KG1 (cell line): ENCODE data around the gene PLRG1.
"Not testable (repeated sequence)": the region's sequence is repeated elsewhere in the genome, so short reads cannot be mapped to it uniquely, and the experiment has no call there.

ENCODE experiments used
- DNase-seq: peaks from one replicate; lab custom pipeline; 2025; lab: John Stamatoyannopoulos, UW

The PLRG1 gene

GRCh38 chr4:154549894-154550790 is at the start of gene PLRG1:
TSS of gene PLRG1 (minus strand) at chr4:154550400. CDS start at chr4:154550308, 92 bp downstream.
- DNase-seq, result peak; percentile 74

- DNase-seq, result no peak
Observed at GRCh38 chr4:154597798-154598774, 47.9 kb upstream of the PLRG1 start.

GRCh38 chr4:154597281-154597680 is 47.1 kb upstream of the PLRG1 start:
- DNase-seq, result not testable (repeated sequence)

GRCh38 chr4:154595807-154596206 is 45.6 kb upstream of the PLRG1 start:
- no peak for DNase-seq

GRCh38 chr4:154594343-154594742 is 44.1 kb upstream of the PLRG1 start:
- not testable (repeated sequence) for DNase-seq

GRCh38 chr4:154593868-154594267 is 43.7 kb upstream of the PLRG1 start:
- no peak for DNase-seq

- DNase-seq, result no peak
Observed at GRCh38 chr4:154591890-154592289, 41.7 kb upstream of the PLRG1 start.

GRCh38 chr4:154590329-154591006 is 40.3 kb upstream of the PLRG1 start, which contains the start of gene FGA:
TSS of gene FGA (minus strand) at chr4:154590742. CDS start at chr4:154590687, 55 bp downstream.
- no peak for DNase-seq

GRCh38 chr4:154589296-154590197 is 39.3 kb upstream of the PLRG1 start:
- DNase-seq, result no peak

GRCh38 chr4:154588198-154588597 is 38.0 kb upstream of the PLRG1 start:
- no peak for DNase-seq

GRCh38 chr4:154586296-154587033 is 36.3 kb upstream of the PLRG1 start:
- DNase-seq, result no peak

GRCh38 chr4:154585369-154586018 is 35.3 kb upstream of the PLRG1 start:
- no peak for DNase-seq

GRCh38 chr4:154584259-154584658 is 34.1 kb upstream of the PLRG1 start:
- no peak for DNase-seq

GRCh38 chr4:154583677-154584076 is 33.5 kb upstream of the PLRG1 start:
- no peak for DNase-seq

GRCh38 chr4:154583230-154583629 is 33.0 kb upstream of the PLRG1 start:
- DNase-seq, result no peak

- no peak for DNase-seq
Observed at GRCh38 chr4:154582723-154583122, 32.5 kb upstream of the PLRG1 start.

GRCh38 chr4:154579927-154580326 is 29.7 kb upstream of the PLRG1 start:
- DNase-seq, result no peak

GRCh38 chr4:154578919-154579318 is 28.7 kb upstream of the PLRG1 start:
- DNase-seq, result no peak

- DNase-seq, result no peak
Observed at GRCh38 chr4:154577324-154577723, 27.1 kb upstream of the PLRG1 start.

- no peak for DNase-seq
Observed at GRCh38 chr4:154574311-154574710, 24.1 kb upstream of the PLRG1 start.
